ENCODE measurements around the gene NHLRC4. TPM values are rescaled to one million over a fixed set of nuclear protein-coding genes. Genes with fewer than 3 reads are reported as not detected.

NHLRC4 gene, protein sequence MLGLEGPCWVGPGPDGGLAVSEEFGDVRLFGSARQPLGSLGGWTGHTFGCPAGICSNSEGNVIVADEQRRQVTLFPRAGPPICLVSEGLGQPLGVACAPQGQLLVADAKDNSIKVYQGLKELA
- total RNA-seq (2014; rRNA removed), result 0.44 TPM in 1 of 2 replicates, not detected in the other
- Bru-seq, nascent RNA, result percentile 17 among the genes with signal in this experiment
- percentile 17 among the genes with signal in this experiment for BruChase-seq, experiment 1, labeled RNA remaining after a 6-hour chase
- percentile 21 among the genes with signal in this experiment for BruChase-seq, experiment 2, labeled RNA remaining after a 2-hour chase
- long read RNA-seq, result 0 reads

DNA sequence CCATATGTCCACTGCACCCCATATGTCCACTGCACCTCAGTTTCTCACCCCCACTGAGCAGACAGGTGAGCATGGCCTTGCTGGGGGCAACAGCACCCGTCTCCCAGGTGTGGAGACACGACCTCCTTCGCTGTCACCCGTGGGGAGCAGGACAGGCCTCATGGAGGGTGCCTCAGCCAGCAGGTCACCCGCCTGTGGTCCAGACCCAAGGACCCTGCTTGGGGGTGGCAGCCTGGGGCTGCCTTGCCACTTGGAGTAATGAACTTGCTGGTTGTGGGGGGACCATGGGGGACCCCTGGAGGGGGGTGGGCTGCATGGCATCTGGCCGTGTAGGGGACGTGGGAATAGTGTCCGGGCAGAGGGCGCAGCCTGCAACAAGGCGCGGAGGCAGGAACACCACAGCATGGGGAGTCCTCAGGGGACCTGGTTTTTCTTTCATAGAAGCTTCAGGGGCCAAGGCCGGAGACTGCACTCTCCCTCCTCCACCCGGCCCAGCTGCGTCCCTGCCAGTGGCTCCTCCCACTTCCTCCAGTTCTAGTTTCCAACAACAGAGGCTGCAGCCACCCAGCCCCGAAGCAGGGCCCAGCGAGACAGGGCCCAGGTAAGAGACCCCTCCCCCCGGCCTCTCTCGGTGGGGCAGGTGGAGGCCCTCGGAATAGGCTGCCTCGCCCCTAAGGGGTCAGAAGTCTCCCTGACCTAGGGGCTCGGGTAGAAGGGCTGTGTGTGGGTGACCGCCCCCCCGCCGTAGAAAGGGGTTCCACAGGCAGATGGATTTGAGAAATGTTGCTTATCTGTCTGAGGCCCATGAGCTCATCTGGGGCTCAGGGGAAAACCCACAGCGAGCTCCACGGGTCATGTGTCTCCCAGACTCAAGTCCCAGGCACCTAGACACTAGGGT is at the start of gene NHLRC4:
NHLRC4 (plus strand) TSS at position 531 of the 898 bp plus-strand sequence. CDS start 1,043 bp downstream, outside the sequence.
- no peak for DNase-seq
- Histone ChIP-seq H3K9ac (ENCODE audit: low read length) (no peak within 1 kb of the TSS), H3K9me3 (ENCODE audit: low read length) (no peaks in the 10 kb centered on the region), H3K4me2 (ENCODE audit: low read length) (no peak within 1 kb of the TSS), H3K4me3 (ENCODE audit: low read length) (no peak within 1 kb of the TSS), H2AFZ (ENCODE audit: low read length) (no peak within 1 kb of the TSS), H3K27me3 (ENCODE audit: low read length) (no peaks in the 10 kb centered on the region), H3K27ac (ENCODE audit: low read length) (no peak within 1 kb of the TSS), H3F3A (ENCODE audit: low read length, unreplicated experiment) (no peaks in the 10 kb centered on the region), H3K36me3 (ENCODE audit: low read depth, low read length) (no peaks in the 10 kb centered on the region), H3K79me2 (ENCODE audit: low read length) (peaks cover 12% of the 10 kb centered on the region), H3K4me1 (ENCODE audit: insufficient read depth, low read length) (peaks cover 6% of the 10 kb centered on the region; the same call in 1 of the 2 replicates), H3K9me2 (replicated peaks; ENCODE audit: low read length) (no peaks in the 10 kb centered on the region), H4K20me1 (ENCODE audit: low read length) (no peaks in the 10 kb centered on the region)
- no peak for ATAC-seq
- CTCF ChIA-PET, result no interaction called here
- no TSS peak for BruUV-seq (replicated peaks)
- TF ChIP-seq EZH2phosphoT487 (IDR thresholded peaks at IDR 0.05; ENCODE audit: borderline replicate concordance, low read length), result no peak
- TF ChIP-seq EZH2 (IDR thresholded peaks at IDR 0.05; ENCODE audit: low read length, unreplicated experiment), result no peak
- TF ChIP-seq, protein P1, sequence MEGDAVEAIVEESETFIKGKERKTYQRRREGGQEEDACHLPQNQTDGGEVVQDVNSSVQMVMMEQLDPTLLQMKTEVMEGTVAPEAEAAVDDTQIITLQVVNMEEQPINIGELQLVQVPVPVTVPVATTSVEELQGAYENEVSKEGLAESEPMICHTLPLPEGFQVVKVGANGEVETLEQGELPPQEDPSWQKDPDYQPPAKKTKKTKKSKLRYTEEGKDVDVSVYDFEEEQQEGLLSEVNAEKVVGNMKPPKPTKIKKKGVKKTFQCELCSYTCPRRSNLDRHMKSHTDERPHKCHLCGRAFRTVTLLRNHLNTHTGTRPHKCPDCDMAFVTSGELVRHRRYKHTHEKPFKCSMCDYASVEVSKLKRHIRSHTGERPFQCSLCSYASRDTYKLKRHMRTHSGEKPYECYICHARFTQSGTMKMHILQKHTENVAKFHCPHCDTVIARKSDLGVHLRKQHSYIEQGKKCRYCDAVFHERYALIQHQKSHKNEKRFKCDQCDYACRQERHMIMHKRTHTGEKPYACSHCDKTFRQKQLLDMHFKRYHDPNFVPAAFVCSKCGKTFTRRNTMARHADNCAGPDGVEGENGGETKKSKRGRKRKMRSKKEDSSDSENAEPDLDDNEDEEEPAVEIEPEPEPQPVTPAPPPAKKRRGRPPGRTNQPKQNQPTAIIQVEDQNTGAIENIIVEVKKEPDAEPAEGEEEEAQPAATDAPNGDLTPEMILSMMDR (conservative IDR thresholded peaks at IDR 0.05; ENCODE audit: low read depth, low read length), result no peak
- POLR2A ChIA-PET (ENCODE audit: unreplicated experiment), result no interaction called here
- intact Hi-C loops (cut with micrococcal nuclease), result no loop called here

DNA sequence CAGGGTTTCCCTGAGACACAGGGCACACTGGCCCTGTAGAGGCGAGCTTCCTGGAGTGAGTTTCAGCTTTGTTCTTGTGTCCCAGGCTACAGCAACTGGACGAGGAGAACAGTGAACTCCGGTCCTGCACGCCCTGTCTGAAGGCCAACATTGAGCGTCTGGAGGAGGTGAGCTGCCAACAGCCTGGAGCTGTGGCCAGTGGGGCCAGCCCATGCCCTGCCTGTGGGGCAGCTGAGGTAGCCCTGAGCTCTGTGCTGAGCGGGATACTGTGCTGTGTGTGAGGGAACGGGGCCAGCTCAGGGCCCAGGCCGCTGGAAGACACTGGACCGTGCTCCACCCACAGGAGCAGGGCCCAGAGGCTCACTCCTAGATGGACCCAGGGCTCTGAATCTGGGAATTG is 47.9 kb upstream of the NHLRC4 start:
- Histone ChIP-seq H3K27ac (ENCODE audit: low read length) (no peak overlapping the region), H3K9ac (ENCODE audit: low read length) (no peak overlapping the region), H3K4me1 (ENCODE audit: insufficient read depth, low read length) (no peaks in the 10 kb centered on the region), H3K4me2 (ENCODE audit: low read length) (no peak overlapping the region), H3K79me2 (ENCODE audit: low read length) (no peaks in the 10 kb centered on the region), H3K4me3 (ENCODE audit: low read length) (no peak overlapping the region), H3K9me2 (replicated peaks; ENCODE audit: low read length) (no peaks in the 10 kb centered on the region), H3K36me3 (ENCODE audit: low read depth, low read length) (no peaks in the 10 kb centered on the region), H3K9me3 (ENCODE audit: low read length) (no peaks in the 10 kb centered on the region), H3F3A (ENCODE audit: low read length, unreplicated experiment) (no peaks in the 10 kb centered on the region), H2AFZ (ENCODE audit: low read length) (no peak overlapping the region), H4K20me1 (ENCODE audit: low read length) (no peaks in the 10 kb centered on the region), H3K27me3 (ENCODE audit: low read length) (no peaks in the 10 kb centered on the region)
- no peak for DNase-seq
- CTCF ChIA-PET, result no interaction called here
- intact Hi-C loops (cut with micrococcal nuclease), result no loop called here
- ATAC-seq, result no peak
- POLR2A ChIA-PET (ENCODE audit: unreplicated experiment), result no interaction called here
- no TSS peak for BruUV-seq (replicated peaks)
- no peak for TF ChIP-seq EZH2 (IDR thresholded peaks at IDR 0.05; ENCODE audit: low read length, unreplicated experiment)
- TF ChIP-seq EZH2phosphoT487 (IDR thresholded peaks at IDR 0.05; ENCODE audit: borderline replicate concordance, low read length), result no peak
- TF ChIP-seq, protein P1 (conservative IDR thresholded peaks at IDR 0.05; ENCODE audit: low read depth, low read length), result no peak

Measured in PC-3 (cell line).